ENCODE measurements around the gene ERICH6. TPM values are rescaled to one million over a fixed set of nuclear protein-coding genes. Genes with fewer than 3 reads are reported as not detected.

The ERICH6 gene
- total RNA-seq, 1 donor from 2014 or later: not detected

GRCh38 chr3:150742679-150743078 lies 39.0 kb upstream of the ERICH6 start:
- intact Hi-C loops (cut with DNase I): no loop called here
- H3K27me3 ChIP-seq: no peaks in the 10 kb centered on the region
- H3K9me3 ChIP-seq: no peaks in the 10 kb centered on the region
- no peak for DNase-seq (ENCODE audit: low spot score in 2 of 2)
- TF ChIP-seq CTCF (IDR thresholded peaks at IDR 0.05): no peak
- H3K4me1 ChIP-seq: peaks cover 2 to 26% of the 10 kb centered on the region in 2 donors
- H3K36me3 ChIP-seq: peaks cover 5 to 19% of the 10 kb centered on the region in 2 donors
- no peak overlapping the region for H3K4me3 ChIP-seq
- H3K27ac ChIP-seq: peak overlapping the region in 1 of 2 donors; percentile 2

- Histone ChIP-seq H3K4me1 (peaks cover 2 to 22% of the 10 kb centered on the region in 2 donors), H3K27ac (no peak overlapping the region), H3K4me3 (no peak overlapping the region), H3K36me3 (peaks cover 5 to 19% of the 10 kb centered on the region in 2 donors), H3K9me3 (no peaks in the 10 kb centered on the region), H3K27me3 (no peaks in the 10 kb centered on the region)
- TF ChIP-seq CTCF (IDR thresholded peaks at IDR 0.05): no peak
- no peak for DNase-seq (ENCODE audit: low spot score in 2 of 2)
- intact Hi-C loops (cut with DNase I): no loop called here
These were observed 38.4 kb upstream of the ERICH6 start for GRCh38 chr3:150742141-150742523.

- Histone ChIP-seq H3K4me1 (peaks cover under 1 to 19% of the 10 kb centered on the region in 2 donors), H3K4me3 (no peak overlapping the region), H3K27ac (no peak overlapping the region), H3K9me3 (no peaks in the 10 kb centered on the region), H3K36me3 (peaks cover 5 to 19% of the 10 kb centered on the region in 2 donors), H3K27me3 (no peaks in the 10 kb centered on the region)
- DNase-seq (ENCODE audit: low spot score in 2 of 2): no peak
- TF ChIP-seq CTCF (IDR thresholded peaks at IDR 0.05): no peak
- intact Hi-C loops (cut with DNase I): no loop called here
These were observed 37.9 kb upstream of the ERICH6 start for GRCh38 chr3:150741497-150742140.

- Histone ChIP-seq H3K36me3 (peaks cover 5 to 19% of the 10 kb centered on the region in 2 donors), H3K4me3 (no peak overlapping the region), H3K9me3 (no peaks in the 10 kb centered on the region), H3K27me3 (no peaks in the 10 kb centered on the region), H3K4me1 (peaks cover 0 to 19% of the 10 kb centered on the region in 2 donors), H3K27ac (no peak overlapping the region)
- intact Hi-C loops (cut with DNase I): no loop called here
- DNase-seq (ENCODE audit: low spot score in 2 of 2): no peak
- TF ChIP-seq CTCF (IDR thresholded peaks at IDR 0.05): no peak
These were observed 37.2 kb upstream of the ERICH6 start for GRCh38 chr3:150740733-150741496.

GRCh38 chr3:150739877-150740645 lies 36.3 kb upstream of the ERICH6 start:
- Histone ChIP-seq H3K4me1 (peaks cover 0 to 17% of the 10 kb centered on the region in 2 donors), H3K36me3 (peaks cover 5 to 19% of the 10 kb centered on the region in 2 donors), H3K27ac (no peak overlapping the region), H3K9me3 (no peaks in the 10 kb centered on the region), H3K4me3 (no peak overlapping the region), H3K27me3 (no peaks in the 10 kb centered on the region)
- intact Hi-C loops (cut with DNase I): no loop called here
- TF ChIP-seq CTCF (IDR thresholded peaks at IDR 0.05): no peak
- no peak for DNase-seq (ENCODE audit: low spot score in 2 of 2)
